Measurements from ENCODE around the gene OVCA2.

The OVCA2 gene

GRCh38 chr17:2018716-2019510 lies 22.9 kb upstream of the OVCA2 start:
- H3K4me1 Mint-ChIP-seq = peaks cover 11% of the 10 kb centered on the region
- no peak for TF ChIP-seq CTCF (IDR thresholded peaks at IDR 0.05; ENCODE audit: unreplicated experiment in 3 of 3)
- no peak overlapping the region for H3K4me3 Mint-ChIP-seq
- H3K27me3 Mint-ChIP-seq (ENCODE audit: low read depth) = peaks cover 83% of the 10 kb centered on the region
- no peak overlapping the region for H3K27ac Mint-ChIP-seq
- no peaks in the 10 kb centered on the region for H3K36me3 Mint-ChIP-seq (ENCODE audit: low read depth)
- peaks cover 1% of the 10 kb centered on the region for H3K9me3 Mint-ChIP-seq

- no peaks in the 10 kb centered on the region for H3K9me3 Mint-ChIP-seq
- H3K27ac Mint-ChIP-seq = no peak overlapping the region
- no peak for TF ChIP-seq CTCF (IDR thresholded peaks at IDR 0.05; ENCODE audit: unreplicated experiment in 3 of 3)
- peaks cover 11% of the 10 kb centered on the region for H3K4me1 Mint-ChIP-seq
- no peak overlapping the region for H3K4me3 Mint-ChIP-seq
- H3K36me3 Mint-ChIP-seq (ENCODE audit: low read depth) = no peaks in the 10 kb centered on the region
- H3K27me3 Mint-ChIP-seq (ENCODE audit: low read depth) = peaks cover 84% of the 10 kb centered on the region
Observed at GRCh38 chr17:2019723-2020122, 22.1 kb upstream of the OVCA2 start.

GRCh38 chr17:2020721-2021120 lies 21.1 kb upstream of the OVCA2 start:
- no peak for TF ChIP-seq CTCF (IDR thresholded peaks at IDR 0.05; ENCODE audit: unreplicated experiment in 3 of 3)
- H3K36me3 Mint-ChIP-seq (ENCODE audit: low read depth) = no peaks in the 10 kb centered on the region
- no peak overlapping the region for H3K4me3 Mint-ChIP-seq
- no peaks in the 10 kb centered on the region for H3K9me3 Mint-ChIP-seq
- peaks cover 11% of the 10 kb centered on the region for H3K4me1 Mint-ChIP-seq
- peaks cover 81% of the 10 kb centered on the region for H3K27me3 Mint-ChIP-seq (ENCODE audit: low read depth)
- no peak overlapping the region for H3K27ac Mint-ChIP-seq

GRCh38 chr17:2022647-2023240 lies 19.1 kb upstream of the OVCA2 start:
- Mint-ChIP-seq H3K27ac (no peak overlapping the region), H3K4me3 (peak overlapping the region; percentile 15 to 67 (median 56)), H3K36me3 (ENCODE audit: low read depth) (no peaks in the 10 kb centered on the region), H3K9me3 (peaks cover 3% of the 10 kb centered on the region), H3K4me1 (peaks cover 13% of the 10 kb centered on the region), H3K27me3 (ENCODE audit: low read depth) (peaks cover 84% of the 10 kb centered on the region)
- no peak for TF ChIP-seq CTCF (IDR thresholded peaks at IDR 0.05; ENCODE audit: unreplicated experiment in 3 of 3)

GRCh38 chr17:2023256-2023655 lies 18.6 kb upstream of the OVCA2 start:
- no peak for TF ChIP-seq CTCF (IDR thresholded peaks at IDR 0.05; ENCODE audit: unreplicated experiment in 3 of 3)
- Mint-ChIP-seq H3K27me3 (ENCODE audit: low read depth) (peaks cover 84% of the 10 kb centered on the region), H3K27ac (no peak overlapping the region), H3K9me3 (peaks cover 3% of the 10 kb centered on the region), H3K4me3 (peak overlapping the region; percentile 54 to 67 (median 56)), H3K4me1 (peaks cover 8% of the 10 kb centered on the region), H3K36me3 (ENCODE audit: low read depth) (no peaks in the 10 kb centered on the region)
